Measurements from ENCODE around the gene APLN. TPM values are rescaled to one million over a fixed set of nuclear protein-coding genes. Genes with fewer than 3 reads are reported as not detected.

The APLN gene
- total and polyA plus RNA-seq, 10 donors, result 0.09 to 2.0 (median 0.26) TPM; not detected in 2

DNA sequence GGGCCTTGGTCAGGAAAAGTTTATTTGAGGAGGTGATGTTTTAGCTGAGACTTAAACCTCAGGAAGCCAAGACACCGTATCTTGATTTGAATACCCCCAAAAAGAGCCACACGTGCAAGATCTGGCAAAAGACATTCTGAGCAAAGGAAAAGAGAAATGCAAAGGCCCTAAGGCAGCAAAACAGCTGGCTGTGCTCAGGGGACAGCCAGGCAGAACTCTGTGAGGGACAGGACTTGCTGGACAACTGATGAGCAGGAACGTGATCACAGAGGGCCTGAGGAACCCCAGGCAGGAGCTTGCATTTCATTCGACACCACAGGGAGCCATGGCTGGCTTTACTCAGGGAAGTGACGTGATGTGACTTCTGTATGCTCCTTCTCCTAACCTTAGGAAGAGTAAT is 58.7 kb downstream of the APLN start:
- Histone ChIP-seq H3K27me3 (replicated peaks in 1 of 7) (peaks cover 0 to 5% (median 0%) of the 10 kb centered on the region in 7 donors), H3K4me1 (no peaks in the 10 kb centered on the region), H3K27ac (no peak overlapping the region), H3K36me3 (peaks cover 0 to 7% (median 0%) of the 10 kb centered on the region in 6 donors), H3K9me3 (no peaks in the 10 kb centered on the region), H3K4me3 (no peak overlapping the region)
- 60 to 92% (median 81%) methylated on average over 5 of the region's 5 CpGs for WGBS, 5 donors
- intact Hi-C loops (cut with DNase I; ENCODE audit: low total_unique reads), result no loop called here
- no peak for DNase-seq
- no peak for TF ChIP-seq POLR2A (IDR thresholded peaks at IDR 0.05)
- TF ChIP-seq, protein P1, sequence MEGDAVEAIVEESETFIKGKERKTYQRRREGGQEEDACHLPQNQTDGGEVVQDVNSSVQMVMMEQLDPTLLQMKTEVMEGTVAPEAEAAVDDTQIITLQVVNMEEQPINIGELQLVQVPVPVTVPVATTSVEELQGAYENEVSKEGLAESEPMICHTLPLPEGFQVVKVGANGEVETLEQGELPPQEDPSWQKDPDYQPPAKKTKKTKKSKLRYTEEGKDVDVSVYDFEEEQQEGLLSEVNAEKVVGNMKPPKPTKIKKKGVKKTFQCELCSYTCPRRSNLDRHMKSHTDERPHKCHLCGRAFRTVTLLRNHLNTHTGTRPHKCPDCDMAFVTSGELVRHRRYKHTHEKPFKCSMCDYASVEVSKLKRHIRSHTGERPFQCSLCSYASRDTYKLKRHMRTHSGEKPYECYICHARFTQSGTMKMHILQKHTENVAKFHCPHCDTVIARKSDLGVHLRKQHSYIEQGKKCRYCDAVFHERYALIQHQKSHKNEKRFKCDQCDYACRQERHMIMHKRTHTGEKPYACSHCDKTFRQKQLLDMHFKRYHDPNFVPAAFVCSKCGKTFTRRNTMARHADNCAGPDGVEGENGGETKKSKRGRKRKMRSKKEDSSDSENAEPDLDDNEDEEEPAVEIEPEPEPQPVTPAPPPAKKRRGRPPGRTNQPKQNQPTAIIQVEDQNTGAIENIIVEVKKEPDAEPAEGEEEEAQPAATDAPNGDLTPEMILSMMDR (IDR thresholded peaks at IDR 0.05 in 8 of 11, conservative IDR thresholded peaks at IDR 0.05 in 3 of 11), result no peak
- no peak for TF ChIP-seq POLR2AphosphoS5 (IDR thresholded peaks at IDR 0.05)

Other genes with a start within 250 kb of the APLN start
- 10 to 100 TPM; 13.3 to 25.3 (median 17.1) TPM for gene SMARCA1, start 131.5 kb downstream of the APLN start, total RNA-seq
- 1 to 10 TPM; 2.5 to 4.6 (median 3.1) TPM for gene SMARCA1, start 131.5 kb downstream of the APLN start, polyA plus RNA-seq
- gene OCRL, start 114.7 kb downstream of the APLN start, total RNA-seq, result 10 to 100 TPM; 10.1 to 16.9 (median 15.3) TPM
- 1 to 10 TPM; 3.2 to 5.4 (median 4.6) TPM for gene OCRL, start 114.7 kb downstream of the APLN start, polyA plus RNA-seq
- gene XPNPEP2, start 84.0 kb upstream of the APLN start, total RNA-seq, result under 1 TPM; 0.09 to 0.74 (median 0.20) TPM
- gene XPNPEP2, start 84.0 kb upstream of the APLN start, polyA plus RNA-seq, result under 1 TPM; 0.13 to 0.46 (median 0.22) TPM
- 100 to 1,000 TPM; 126 to 204 (median 147) TPM for gene SASH3, start 125.0 kb upstream of the APLN start, total RNA-seq
- gene SASH3, start 125.0 kb upstream of the APLN start, polyA plus RNA-seq, result 100 to 1,000 TPM; 111 to 142 (median 138) TPM
- gene ZDHHC9, start 188.9 kb upstream of the APLN start, total RNA-seq, result 1 to 10 TPM; 4.9 to 9.2 (median 5.9) TPM
- 1 to 10 TPM; 1.2 to 1.9 (median 1.9) TPM for gene ZDHHC9, start 188.9 kb upstream of the APLN start, polyA plus RNA-seq

Measured in spleen (tissue), 11 donors.